DMS79 (cell line): ENCODE results near the gene NECTIN4.

ENCODE experiments used
- DNase-seq: peaks from one replicate; lab custom pipeline; 2025; lab: John Stamatoyannopoulos, UW

The NECTIN4 gene

DNA sequence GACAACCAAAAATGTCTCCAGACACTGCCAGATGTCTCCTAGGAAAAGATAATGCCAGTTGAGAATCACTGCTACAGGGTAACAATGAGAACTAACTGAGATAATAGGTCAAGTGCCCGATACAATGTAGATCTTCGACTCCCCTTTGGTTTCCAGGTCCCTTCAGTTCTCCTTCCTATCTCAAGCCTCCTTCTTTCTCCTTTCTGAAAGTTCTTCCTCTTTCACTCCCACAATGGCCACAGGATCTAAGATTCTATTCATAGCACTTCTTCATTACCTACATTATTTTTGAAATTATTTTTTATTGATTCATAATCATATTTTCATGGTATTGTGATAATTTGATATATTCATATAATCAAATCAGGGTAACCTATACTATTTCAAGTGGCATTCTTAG, 22.2 kb upstream of the NECTIN4 start:
- no peak for DNase-seq

DNA sequence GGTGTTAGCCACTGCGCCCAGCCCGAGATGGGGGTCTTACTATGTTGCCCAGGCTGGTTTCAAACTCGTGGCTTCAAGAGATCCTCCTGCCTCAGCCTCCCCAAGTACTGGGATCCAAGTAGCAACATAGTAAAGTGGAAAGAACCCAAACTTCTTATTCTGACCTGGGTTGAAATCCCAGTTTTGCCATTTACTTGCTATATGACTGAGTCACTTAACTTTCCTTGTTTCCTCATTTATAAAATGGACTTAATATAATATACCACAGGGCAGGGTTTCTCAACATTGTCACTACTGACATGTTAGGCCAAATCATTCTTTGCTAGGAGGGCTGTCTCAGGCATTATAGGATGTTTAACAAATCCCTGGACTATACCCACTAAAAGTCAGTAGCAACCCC, 21.8 kb upstream of the NECTIN4 start:
- no peak for DNase-seq

DNA sequence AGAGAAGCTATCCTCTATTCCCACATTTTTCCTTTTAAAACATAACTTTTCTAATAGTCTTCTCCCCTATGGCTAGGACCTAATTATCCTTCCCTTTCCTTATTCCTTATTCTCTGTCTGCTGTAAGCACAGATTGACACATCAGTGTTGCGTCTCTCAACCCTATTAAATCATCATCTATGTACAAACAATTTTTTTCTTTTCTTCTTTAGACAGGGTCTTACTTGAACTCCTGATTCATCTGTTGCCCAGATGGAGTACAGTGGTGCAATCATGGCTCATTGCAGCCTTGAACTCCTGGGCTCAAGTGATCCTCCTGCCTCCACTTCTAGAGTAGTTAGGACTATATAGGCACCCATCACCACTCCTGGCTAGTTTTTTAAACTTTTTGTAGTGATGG, 17.1 kb upstream of the NECTIN4 start:
- no peak for DNase-seq

DNA sequence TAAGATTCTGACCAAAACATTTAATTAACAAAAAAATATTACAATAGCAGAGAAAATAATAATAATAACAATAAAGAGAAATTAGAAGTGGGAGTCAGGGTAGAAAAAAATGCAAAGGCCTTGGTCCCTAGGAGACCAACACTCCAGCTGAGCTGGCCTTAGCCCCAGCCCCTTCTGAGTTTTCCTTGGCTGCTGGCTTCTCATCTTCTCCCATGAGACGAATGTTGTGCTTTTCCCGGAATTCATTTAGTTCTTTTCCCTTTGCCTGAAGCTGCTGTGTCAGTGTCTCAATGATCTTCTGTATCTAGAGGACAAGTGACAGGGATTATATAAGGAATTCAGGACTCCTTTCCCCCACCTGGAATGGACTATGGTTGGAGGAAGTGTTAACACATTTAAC, 11.2 kb upstream of the NECTIN4 start:
- no peak for DNase-seq

DNA sequence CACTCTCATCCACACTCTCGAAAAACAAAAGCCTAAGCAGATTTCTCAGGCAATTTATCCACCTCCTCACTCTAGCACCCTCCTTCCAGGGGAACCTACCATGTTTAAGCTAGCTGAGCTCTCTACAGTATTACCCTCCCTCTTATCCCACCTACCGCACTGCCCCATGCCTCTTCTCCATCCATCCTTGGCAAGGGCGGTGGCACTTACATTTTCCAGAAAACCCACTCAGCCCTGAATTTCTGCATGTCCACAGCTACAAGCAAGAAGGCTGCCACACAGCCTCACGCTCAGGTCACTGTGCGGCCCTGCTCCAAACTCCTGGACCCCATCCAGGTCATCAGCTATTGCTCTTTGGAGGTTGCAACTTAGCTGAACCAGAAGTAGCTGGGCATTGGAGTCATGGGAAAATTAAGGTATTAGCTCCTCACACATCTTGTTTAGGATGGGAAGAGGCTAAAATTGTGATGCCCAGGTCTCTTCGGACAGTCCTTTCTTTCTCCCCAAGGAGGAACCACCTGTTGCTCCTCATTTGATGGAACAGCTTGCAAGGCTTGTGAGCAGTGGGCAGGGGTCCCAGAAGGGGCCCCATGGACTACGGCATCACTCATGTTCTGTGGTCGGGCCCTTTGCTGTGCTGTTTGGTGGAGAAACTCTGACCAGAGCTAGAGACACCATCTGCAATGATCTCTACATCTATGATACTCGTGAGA, 9.9 kb upstream of the NECTIN4 start:
- DNase-seq, result no peak

DNA sequence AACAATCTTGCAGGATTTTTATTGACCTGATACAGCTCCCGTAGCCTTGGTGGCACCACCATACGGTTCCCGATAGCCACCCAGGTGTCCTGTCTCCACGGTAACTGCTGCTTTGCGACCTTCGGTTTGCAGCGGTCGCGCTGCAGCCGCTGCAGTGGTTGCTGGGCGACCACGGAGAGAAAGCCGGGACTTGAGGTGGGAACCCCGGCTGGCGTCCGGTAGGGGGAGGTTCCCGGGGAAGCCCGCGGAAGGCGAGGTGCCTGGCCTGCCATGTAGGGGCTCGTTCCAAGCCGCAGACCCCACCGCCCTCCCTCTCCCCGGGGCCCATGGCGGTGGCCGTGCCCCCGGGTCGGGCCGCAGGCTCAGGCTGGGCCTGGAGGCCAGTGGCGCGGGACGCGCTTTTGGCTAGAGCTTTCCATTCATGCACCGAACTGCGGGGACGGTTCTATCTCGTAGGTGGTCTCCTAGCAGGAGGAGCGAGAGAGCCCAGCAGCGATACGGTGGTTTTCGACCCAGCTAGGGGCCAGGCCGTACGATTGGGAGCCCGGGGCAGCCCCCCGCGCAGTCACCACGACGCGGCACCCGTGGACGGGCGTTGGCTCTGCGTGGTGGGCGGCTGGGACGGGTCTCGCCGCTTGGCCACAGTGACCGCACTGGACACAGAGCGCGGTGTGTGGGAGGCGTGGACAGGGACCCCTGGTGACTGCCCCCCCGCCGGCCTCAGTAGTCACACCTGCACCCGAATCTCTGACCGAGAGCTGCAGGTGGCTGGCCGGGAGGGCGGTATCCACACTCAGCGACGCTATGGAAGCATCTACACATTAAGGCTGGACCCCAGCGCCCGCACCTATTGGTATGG, 9.1 kb upstream of the NECTIN4 start, which contains the start of gene KLHDC9:
TSS of gene KLHDC9 (plus strand) at position 152 of the 859 bp plus-strand sequence. CDS start at position 327, 175 bp downstream.
- peak; percentile 82 for DNase-seq

DNA sequence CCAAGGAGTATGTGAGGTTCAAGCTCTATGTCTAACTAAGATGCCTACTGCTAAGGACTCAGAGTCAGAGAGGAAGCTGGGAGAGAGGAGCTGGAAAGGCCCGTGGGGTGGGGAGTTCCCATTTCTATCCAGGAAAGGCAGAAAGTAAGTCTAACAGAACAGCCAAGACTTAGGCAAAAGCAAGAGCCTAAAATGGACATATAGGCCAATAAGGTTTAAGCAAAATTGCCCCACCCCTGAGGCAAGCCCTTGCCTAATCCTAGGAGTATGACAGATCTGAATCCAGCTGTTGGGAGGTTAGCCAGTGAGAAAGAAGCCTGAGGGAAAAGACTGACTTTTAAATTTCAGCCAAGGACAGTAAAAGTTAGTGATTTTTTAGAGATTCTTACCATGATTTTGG, 7.2 kb upstream of the NECTIN4 start:
- DNase-seq, result no peak

DNA sequence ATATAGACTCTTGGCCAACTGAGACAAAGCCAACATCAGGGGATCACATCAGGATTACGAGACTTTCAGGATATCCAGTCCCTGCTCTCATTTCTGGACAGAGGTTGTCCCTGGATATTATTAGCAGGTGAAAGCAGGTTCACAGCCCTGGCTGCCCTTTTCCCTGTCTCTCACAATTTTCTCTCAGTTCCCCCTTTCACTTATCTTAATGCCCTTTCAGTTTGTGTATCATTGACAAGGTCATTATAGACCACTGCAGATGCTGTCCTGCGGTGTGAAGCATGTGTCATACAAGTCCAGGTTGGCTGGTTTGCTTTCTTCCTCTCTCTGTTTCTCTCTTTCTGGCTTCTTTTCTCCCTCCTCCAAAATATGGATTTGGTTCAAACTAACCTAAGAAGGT, 6.7 kb upstream of the NECTIN4 start:
- no peak for DNase-seq

DNA sequence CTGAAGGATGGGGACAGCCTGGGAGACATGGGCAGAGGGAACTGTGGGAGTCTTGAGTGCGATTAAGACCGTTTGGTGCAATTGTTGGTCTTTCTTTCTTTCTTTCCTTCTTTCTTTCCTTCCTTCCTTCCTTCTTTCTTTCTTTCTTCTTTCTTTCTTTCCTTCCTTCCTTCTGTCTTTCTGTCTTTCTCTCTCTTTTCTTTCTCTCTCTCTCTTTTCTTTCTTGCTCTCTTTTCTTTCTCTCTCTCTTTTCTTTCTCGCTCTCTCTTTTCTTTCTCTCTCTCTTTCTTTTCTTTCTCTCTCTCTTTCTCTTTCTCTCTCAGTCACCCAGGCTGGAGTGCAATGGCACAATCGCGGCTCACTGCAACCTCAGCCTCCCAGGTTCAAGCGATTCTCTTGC, 5.9 kb upstream of the NECTIN4 start:
- no peak for DNase-seq

DNA sequence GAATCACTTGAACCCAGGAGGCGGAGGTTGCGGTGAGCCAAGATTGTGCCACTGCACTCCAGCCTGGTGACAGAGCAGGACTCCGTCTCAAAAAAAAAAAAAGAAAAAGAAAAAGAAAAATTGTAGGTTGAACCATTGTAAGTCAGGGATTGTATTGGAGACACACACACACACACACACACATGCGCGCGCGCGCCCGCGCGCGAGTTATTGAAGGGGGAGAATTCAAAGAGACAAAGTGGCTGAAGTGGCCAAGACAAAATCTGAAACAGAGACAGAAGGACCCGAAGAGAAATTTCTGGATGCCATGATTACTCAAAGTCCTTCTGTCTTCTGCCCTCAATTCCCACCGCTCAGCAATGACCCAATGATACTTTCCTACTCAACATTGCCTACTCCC, 5.1 kb upstream of the NECTIN4 start:
- DNase-seq, result no peak

DNA sequence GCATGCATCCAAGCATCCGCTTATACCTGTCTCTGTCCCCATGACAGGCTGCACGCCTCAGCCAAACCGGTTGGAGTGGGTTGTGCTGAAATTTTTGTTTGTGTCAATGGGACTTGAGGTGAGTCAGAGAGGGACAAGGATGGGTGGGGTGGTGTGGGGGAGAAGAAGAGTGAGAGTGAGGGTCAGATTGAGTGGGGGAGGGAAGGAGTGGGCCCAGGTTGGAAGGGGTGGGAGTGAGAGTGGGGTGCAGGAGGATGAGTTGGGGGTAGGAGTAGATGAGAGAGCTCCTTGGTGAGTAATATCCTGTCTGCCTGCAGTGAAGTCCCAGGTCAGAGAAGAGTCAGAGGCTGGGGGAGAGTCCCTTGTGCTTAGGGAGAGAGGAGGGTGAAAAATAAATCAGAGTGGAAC, 3.3 kb upstream of the NECTIN4 start:
- DNase-seq, result no peak

DNA sequence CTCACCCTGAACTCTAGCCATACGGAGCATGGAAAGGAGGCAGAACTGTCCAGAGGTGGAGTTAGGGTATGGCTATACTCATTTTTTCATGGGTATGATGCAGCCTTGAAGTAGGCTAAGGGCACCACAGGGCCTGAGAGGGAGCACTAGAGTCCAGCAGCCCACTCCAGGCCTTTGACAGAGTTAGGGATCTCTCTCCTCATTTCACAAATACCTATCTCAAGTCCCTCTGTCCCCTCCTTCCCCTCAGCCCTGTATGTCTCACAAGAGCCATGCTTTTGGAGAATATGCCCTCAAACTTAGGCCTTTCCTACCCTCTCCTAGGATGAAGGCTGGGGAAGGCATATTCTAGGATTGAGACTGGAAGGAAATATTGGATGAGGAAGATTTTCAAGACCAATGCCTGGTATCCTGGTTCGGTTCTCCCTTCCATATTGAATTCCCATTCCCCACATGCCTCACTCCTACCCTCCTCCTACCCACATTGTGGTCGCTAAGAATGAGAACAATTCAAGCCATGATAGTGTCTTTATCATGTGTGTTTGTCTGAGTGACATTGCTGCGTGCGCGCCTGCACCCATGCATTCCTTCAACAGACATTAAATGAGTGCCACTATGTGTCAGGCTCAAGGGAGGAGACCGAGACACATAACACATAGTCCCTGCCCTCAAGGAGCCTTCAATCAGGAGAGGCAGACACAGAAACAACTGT, 2.6 kb upstream of the NECTIN4 start:
- DNase-seq, result no peak

DNA sequence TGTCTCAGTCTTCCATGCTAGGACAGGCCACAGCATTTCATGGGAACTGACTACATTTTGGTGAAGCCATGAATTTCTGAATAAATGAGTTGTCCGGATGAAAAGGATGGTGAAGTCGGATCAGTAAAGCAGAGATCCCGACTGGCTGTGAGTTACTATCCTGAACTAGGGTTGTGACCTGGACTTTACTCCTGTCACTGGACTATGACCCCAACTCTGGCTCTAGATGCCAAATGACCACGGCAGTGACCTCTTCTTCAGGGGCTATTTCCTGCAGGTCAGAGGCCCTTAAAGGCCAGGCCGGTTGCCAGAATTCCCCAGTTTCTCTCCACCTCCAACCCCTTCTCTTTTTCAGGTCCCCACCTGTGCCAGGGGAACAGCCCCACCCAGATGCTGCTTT, 1.7 kb upstream of the NECTIN4 start:
- DNase-seq, result no peak

DNA sequence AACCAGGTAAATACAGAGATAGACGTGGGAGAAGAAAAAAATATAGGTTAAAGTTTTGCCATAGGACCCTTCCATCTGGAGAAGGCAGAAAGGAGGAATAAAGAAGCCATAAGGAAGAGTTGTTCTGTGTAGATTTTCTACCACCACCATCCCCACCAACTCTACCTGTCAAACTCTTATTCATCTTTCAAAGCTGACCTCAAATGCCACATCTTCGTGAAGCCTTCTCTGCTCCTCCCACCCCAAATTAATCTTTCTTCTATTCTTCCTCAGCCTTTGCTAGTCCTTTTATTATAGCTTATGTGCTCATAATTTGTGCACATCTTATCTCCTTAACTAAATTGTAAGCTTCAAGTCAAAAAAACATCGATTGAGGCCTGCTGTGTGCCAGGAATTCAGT, 1.3 kb upstream of the NECTIN4 start:
- DNase-seq, result no peak

DNA sequence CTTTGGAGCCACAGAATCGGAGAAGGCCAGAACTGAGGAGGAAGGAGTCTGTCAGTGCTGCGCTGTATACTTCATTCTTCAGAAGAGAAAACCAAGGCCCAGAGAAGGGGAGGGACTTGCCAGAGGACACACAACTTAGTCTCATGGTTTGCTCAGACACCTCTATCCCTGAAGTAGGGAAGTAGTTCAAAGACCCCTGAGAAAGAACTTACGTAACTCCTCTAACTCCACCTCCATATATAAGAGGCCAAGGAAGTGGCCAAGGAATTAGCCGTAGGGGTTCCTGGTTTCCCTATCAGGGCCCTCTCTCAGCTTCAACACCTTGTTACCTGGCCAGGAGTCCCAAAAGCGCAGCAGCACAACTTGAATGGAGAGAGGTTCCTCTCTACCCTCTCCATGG, 580 bp upstream of the NECTIN4 start:
- no peak for DNase-seq

DNA sequence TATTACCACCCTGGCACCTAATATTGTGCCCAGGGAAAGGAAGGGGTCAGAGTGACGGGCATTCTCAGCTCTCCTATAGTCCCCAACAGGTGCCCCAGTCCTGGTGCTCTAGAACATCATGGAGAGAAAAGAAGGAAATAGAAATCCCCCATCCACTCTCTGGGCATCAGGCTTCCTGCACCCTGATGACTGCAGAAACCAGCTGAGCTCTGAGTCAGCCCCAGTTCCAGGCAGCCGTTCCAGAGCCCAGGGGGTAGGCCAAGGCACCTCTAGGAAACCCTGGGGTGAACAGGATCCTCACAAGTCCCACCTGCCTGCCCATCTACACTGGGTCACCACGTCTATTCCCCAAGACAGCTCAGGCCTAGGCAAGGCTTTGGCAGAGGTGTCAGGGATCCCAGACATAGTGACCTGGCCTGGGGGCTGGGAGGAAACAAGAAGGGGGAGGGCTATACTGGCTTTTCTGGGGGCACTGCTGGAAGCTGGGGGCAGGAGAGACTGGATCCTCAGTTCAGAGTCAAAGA, 709 bp downstream of the NECTIN4 start:
- DNase-seq, result no peak

DNA sequence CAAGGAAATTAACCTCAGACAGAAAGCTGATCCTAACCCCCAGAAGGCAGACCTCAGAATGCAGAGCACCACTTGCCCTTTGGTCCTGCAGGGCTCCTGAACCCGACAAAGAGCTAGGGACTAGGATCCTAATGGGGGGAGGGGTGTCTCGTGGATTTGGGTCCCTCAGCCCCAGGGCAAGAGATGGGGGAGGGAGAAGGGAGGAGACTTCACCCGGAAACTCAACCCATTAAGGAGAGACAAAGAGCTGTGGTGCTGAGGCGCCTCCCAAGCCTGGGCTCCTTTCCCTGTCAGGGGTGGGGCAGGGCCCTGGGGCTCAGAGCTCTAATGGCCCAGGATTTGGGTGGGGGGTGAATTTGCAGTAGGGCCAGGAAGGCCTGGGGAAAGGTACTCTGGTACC, 2.9 kb downstream of the NECTIN4 start:
- no peak for DNase-seq

DNA sequence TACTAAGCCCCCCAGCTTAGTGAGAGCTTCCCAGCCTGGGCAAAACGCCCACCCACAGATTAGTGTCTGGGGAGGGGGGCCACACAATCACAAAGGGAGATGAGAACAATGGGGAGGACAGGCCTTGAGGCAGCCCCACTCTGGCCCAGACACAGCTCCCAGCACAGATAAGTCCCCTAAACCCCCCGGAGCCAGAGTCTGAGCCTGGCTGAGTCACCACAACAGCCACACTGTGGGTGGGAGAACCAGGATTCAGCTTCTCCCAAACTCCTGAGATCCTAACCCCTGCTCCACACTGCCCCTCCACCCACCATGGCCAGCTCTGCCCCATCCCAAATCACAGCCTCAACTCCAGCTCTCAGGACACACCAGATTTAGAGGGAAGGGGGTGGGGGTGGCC, 4.2 kb downstream of the NECTIN4 start:
- no peak for DNase-seq

DNA sequence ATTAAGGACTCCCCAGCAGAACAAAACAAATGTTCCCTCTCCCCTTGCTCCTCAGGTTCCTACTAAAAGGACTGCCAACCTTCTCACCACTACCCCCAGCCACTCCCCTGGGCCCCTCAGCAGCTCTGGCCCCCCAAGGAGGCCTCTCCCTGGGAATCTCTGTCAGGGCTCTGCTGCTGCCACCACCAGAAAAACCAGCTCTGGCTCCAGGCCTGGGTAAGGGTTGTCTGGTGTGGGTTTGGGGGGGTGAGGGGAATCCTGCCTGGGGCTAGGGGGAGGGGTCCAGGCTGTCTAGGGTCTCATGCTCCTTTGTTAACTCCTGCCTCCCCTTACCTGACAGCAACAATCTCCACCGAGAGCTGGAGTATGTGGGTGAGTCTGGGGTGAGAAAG, 4.8 kb downstream of the NECTIN4 start:
- no peak for DNase-seq

DNA sequence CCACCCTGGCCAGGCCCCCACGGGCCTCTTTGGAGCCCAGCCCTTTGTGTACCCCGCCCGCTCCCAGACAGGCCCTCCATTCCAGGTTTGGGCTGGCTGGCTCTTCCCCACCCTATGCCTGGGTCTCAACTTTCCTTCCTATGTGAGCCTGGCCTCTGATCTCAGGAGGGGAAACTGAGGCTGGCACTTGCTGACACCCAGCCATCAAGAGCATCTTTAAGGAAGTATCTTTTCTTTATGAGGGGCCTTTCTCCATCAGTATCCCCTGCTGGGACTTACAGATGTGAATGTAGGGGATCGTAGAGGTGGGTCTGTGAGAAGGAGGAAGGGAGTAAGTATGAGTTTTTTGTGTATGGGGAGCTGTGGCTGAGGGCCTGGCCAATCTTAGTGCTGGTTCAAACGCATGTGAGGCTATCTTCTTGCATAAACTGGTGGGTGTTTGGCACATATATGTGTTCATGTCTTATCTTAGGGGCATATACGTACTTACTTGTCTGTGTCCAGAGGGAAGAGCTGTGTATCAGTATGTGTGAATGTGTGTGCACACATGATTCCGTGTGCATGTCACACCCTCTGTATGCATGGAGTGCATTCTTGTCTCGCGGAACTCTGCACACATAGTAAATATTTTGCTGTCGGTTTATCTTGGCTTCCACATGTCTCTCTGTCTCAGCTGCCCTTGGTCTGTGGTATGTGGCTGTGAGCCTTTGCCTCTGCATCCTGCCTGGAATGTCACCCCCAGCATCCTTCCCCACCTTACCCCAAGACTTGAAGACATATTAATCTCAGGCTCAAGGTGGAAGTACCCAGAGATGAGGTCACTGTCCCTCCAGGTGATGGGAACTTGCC, 5.4 kb downstream of the NECTIN4 start:
- no peak for DNase-seq

DNA sequence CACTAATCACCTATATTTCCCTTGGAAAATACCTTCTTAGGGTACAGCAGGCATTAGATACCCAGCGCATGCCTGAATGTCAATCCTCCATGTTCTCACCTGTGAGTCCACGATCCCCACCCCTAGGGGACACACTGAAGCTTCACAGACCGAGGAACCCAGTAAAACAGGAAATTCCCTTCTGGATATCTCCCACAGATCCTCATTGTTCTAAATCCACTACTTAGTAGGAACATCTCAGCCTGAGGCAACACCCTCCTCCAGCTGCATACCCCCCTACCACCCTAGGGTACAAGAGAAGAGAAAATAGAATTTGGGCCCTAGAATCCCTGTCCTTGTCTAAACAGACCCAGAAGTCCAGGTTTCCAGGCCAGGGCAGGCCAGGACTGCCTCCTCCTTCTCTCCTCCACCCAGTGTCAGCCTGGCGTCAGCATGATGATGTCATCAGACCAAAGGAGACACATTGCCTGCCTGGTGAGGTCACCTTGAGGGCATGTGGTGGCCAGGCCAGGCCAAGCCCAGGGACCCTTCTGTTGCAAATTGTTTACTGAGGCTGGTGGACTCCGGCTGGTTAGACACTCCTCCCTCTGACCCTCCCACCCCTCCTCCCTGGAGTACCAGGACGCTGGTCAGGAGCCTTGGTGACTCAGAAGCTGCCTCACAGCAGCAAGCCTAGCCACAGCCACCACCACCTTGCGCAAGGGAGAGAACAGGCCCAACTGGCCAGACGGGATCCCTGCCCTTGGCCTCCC, 6.2 kb downstream of the NECTIN4 start:
- no peak for DNase-seq
